GM21526 (cell line): ENCODE measurements around the gene PRRT3.

Experiments used
- ATAC-seq: cut with Tn5 transposase; IDR thresholded peaks from one replicate; pipeline ENCODE4 v1.9.1; 2021; ENCODE audit warnings: moderate library complexity; ENCODE audit not compliant: unreplicated experiment, low FRiP score

PRRT3 gene

DNA sequence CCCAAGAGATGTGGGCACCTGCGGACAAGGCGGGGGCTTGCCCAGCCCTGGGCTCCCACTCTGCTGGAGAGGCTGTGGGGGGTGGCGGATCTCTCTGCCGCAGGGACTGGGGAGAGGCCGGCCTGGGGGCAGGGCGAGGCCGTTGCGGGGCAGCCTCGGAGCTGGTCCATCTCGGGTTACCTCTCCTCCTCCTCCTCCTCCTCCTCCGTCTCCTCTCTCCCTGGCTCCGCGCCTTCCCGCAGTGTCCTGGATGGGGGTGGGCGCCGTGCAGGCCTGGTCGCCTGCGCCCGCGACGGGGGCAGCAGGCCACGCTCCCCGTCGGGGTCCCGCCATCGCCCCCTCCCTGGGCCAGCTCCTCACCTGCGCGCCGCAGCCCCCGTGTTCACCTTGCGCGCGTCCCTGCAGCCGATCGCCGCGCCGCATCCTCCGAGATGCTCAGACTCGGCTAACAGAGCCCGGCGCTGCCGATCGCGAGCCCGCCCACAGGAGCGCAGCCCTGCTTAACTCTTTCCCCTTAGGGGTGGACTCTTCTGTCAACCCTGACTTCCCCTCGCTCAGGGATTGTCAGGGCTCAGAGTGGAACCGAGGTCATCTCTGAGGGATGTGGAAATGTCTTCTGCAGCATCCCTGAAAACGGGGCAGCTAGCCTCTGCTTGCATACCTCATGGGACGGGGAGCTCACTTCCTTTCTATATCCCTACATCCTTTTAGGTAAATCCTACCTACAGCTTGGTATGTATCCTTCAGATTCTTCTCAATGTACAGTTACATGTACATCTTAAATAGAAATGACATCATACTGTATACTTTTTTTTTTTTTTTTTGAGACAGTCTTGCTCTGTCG, at the start of gene PRRT3:
Gene PRRT3 (minus strand): TSS at position 447 of the 844 bp plus-strand sequence. CDS start 2,293 bp downstream, outside the sequence.
- ATAC-seq, result peak; percentile 58

- no peak for ATAC-seq
Observed at GRCh38 chr3:10000686-10001085, 48.5 kb upstream of the PRRT3 start.

DNA sequence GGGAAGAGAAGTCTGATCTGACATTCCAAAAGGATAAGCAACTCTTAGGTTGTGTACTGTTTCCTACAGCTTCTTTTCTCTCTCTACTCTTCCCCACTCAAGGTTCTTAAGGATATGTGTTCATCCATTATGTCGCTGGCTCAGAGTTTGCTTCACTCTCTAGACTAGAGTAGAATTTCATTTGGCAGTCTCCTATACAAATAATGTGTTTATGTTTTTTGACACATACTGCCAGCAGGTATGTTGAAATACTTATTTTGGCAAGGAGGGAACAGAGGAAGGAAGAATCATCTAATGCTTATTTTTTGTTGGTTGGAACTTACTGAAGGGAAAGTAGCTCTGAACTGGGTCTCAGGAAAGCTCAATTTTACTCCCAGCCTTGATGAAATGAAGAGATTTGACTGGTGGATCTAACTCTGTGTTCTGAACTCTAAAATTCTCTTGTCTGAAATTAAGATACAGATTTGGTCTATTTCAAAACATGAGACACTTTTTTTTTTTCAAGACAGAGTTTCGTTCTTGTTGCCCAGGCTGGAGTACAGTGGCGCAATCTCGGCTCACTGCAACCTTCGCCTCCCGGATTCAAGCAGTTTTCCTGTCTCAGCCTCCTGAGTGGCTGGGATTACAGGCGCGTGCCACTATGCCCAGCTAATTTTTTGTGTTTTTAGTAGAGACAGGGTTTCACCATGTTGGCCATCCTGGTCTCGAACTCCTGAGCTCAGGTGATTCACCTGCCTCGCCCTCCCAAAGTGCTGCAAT, 42.1 kb upstream of the PRRT3 start:
- ATAC-seq, result no peak

GRCh38 chr3:9986230-9986725, 34.1 kb upstream of the PRRT3 start:
- ATAC-seq, result peak; percentile 21

GRCh38 chr3:9980251-9980650, 28.0 kb upstream of the PRRT3 start:
- ATAC-seq, result no peak

DNA sequence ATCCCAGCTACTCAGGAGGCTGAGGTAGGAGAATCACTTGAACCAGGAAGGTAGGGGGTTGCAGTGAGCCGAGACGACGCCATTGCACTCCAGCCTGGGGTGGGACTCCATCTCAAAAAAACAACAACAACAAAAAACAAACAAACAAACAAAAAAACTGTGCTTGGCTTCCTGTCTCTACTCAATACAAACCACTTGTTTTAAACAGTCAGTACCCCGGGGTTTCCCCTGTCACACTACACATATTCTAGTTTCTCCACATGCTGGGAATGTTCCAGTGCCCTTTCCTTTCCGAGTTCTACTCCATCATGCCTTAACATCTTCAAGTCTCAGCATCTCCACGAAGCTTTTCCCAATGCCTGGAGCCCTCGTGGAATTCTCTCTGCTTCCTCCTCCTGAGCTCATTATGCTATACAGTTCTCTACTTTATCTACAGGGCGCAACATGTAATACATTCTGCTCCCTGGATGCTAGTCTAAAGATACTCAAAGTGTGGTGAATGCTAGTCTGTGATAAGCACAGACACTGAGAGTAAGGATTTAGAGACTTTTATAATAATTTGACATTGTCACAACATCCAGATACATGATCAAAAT, 26.6 kb upstream of the PRRT3 start:
- no peak for ATAC-seq

DNA sequence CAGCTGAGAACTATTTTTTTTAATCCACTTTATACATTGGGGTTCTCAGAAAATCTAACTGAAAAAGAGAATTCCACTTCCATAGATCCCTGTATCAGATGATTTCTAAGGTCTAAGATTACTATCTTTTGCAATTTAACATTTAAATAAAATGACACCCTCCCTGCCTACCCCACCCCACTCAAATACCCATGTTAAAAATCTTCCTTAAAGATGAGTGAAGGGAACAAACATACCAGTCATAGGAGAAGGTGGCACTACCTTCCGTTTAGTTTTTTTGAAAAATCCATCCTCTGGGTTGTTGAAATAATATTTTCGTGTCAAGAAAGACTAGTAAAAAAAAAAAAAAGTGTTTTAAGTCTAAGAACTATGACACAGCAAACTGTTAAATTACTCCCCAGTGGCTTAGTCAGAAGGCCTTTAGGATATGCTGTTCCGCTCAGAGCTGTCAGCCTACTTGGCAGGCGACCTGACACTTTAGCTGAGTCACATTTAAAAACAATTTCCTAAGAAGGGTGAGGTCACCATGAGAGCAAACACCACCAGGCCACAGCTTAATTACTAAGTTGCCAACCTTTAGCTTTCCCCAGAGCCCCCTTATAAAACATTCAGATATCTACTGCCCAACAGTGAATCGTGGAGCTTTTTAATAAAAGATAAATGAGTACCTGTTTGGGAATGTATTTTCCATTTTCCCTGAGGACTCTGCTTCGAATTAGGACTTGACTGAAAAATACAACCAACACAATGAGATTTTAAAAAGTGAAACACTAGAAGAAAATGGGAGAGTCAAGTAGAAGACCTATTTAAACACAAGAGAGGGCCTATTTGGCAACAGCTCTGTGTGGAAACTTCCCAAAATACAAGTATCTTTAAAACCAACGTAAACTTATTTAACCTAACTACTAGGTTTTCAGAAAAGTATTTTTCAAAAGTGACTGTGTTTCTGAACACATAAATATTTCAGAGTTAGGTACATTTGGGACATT, 24.8 kb upstream of the PRRT3 start:
- no peak for ATAC-seq

DNA sequence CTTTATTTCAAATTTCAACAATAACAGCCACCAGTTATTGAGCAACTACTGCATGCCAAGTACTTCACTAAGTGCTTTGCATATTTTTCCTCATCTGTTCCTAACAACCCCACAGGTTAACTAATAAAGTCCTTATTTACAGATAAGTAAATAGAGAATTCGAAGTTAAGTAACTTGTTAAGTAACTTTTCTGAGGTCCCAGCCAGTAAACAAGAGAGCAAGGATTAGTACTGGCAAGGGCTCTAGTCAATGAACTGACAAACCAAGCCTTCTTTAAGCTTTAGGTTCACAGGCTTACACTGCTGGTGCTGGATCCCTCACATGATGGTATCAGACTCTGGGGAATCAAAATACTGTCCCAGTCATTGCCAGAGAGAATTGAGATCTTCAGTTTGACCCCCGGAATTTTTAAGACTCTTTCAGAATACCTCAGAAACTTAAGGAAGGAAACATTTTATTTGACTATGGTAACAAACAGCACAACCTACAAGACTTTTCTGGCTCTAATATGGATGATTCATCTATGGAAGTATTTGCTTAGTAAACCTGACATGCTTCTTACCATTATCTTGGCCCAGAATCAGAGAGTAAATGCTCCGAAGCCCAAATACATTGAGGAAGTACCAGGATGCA, 17.9 kb upstream of the PRRT3 start:
- no peak for ATAC-seq

DNA sequence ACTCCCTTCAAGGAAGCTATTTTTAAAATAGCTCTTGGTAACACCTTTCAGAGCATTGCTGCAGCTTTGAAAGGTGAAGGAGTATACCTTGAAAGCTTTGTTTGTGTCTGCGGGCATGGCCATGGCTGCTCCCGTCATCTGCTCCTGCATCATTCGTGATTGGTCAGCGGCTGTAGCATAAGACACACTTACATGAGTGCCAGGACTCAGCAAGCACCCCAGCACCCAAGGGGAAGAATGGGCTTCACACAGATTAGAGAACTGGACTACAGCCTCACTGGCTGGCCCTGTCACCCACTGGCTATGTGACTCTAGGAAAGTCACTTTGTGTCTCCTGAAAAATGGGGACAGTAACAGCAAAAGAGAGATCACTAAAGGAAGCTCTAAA, 17.4 kb upstream of the PRRT3 start:
- ATAC-seq, result no peak

DNA sequence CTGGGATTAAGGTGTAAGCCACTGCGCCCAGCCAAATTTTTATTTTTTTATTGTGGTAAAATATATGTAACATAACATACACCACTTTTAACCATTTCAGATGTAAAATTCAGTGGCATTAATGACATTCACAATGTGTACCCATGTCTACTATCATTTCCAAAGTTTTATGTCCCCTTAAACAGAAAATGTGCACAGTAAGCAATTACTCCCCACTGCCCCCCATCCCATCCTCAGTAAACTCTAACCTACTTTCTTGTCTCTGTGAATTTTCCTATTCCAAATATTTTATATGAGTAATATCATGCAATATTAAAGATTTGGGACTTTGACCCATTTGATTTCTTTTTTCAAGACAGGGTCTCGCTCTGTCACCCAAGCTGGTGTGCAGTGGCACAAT, 14.6 kb upstream of the PRRT3 start:
- ATAC-seq, result no peak

GRCh38 chr3:9965200-9965875, 13.1 kb upstream of the PRRT3 start:
- ATAC-seq, result no peak

DNA sequence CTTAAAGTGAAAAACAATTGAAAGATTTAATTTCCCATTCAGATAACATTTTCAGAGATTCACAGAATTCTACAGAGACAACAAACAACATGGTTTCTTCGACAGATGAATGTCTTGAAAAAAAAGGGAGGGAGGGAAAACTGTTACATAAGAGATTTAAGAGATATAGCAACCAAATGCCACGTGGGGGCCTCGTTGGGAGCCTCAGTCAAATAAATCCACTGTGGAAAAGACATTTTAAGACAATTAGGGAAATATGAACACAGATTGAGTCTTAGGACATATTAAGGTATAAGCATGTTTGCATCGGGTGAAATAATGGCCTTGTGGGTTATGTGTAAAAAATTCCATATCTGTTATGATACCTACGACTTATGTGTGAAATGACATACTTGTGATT, 5.0 kb upstream of the PRRT3 start:
- ATAC-seq, result no peak

- no peak for ATAC-seq
Observed at GRCh38 chr3:9955611-9956352, 3.6 kb upstream of the PRRT3 start.

DNA sequence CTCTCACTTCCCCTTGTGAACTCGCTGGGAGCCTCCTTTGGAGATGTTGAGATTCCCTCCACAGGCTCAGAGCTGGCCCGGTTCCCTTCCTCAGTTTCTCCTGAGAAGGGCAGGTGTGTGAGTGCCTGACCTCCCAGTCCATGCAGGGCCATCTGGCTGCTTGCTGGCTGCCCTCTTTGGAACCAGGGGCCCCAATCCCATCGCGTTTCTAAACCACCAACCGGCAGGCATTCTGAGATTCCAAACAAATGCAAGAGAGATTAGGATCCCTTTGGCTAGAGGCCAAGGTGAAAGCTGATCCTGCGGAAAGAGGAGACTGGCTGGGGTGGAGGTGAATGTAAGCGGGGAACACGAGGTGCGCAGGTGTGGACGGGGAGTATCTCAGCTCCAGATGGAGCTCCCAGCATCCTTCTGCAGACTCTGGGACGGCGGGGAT, 2.9 kb upstream of the PRRT3 start:
- ATAC-seq, result no peak

- peak; percentile 12 for ATAC-seq
Observed at GRCh38 chr3:9951598-9951961, 628 bp downstream of the PRRT3 start.

- ATAC-seq, result peak; percentile 21
Observed at GRCh38 chr3:9951126-9951525, 1.1 kb downstream of the PRRT3 start.

- ATAC-seq, result no peak
Observed at GRCh38 chr3:9949626-9950025, 2.6 kb downstream of the PRRT3 start.

GRCh38 chr3:9949115-9949514, 3.1 kb downstream of the PRRT3 start:
- no peak for ATAC-seq
